ENCODE measurements around the gene ACSL1. TPM values are rescaled to one million over a fixed set of nuclear protein-coding genes. Genes with fewer than 3 reads are reported as not detected.

ACSL1 gene
- total and polyA plus RNA-seq, 7 experiments from 2014 or later, result 5.7 to 80.1 (median 11.5) TPM

- Histone ChIP-seq H3K27me3 (ENCODE audit: control insufficient read depth in 2 of 2, insufficient read depth in 2 of 2, low read length in 2 of 2) (no peaks in the 10 kb centered on the region), H3K4me1 (ENCODE audit: control insufficient read depth in 2 of 2, insufficient read depth in 2 of 2, low read length in 2 of 2) (peaks cover 5 to 14% of the 10 kb centered on the region in 2 donors), H3K27ac (ENCODE audit: low read depth, low read length) (no peak overlapping the region), H3K4me3 (ENCODE audit: low read length) (no peak overlapping the region), H3K36me3 (ENCODE audit: control insufficient read depth in 2 of 3, insufficient read depth in 3 of 3, low read length in 3 of 3) (peaks cover 0 to 20% (median 14%) of the 10 kb centered on the region in 3 experiments), H3K9me3 (ENCODE audit: control insufficient read depth in 2 of 3, low read length in 3 of 3) (no peaks in the 10 kb centered on the region)
- intact Hi-C loops (cut with micrococcal nuclease), result no loop called here
- H3K27me3 Mint-ChIP-seq, result no peaks in the 10 kb centered on the region
- H3K27ac Mint-ChIP-seq, result peak overlapping the region; percentile 3 to 87 (median 83)
- DNase-seq (peak in 5 of 9 donors; percentile 16 to 43 (median 28)), ATAC-seq (no peak)
- POLR2A ChIA-PET, result interaction anchor here (0.6 to 1.5 kb wide), 4 partner anchors 19 to 289 kb away, joined by 3 to 5 read pairs (median 4); partner anchors contain the start of genes CENPU and IRF2
- CTCF ChIA-PET, result interaction anchor here (0.5 to 2.2 kb wide), 2 partner anchors 17 to 480 kb away, joined by 3 to 10 read pairs; no protein-coding TSS in a partner anchor
- H3K36me3 Mint-ChIP-seq, result peaks cover 7 to 56% (median 47%) of the 10 kb centered on the region in 5 donors
- H3K4me1 Mint-ChIP-seq, result peaks cover 0 to 23% (median 20%) of the 10 kb centered on the region in 7 donors
- peak overlapping the region in 9 of 10 donors; percentile 1 to 62 (median 29) for H3K4me3 Mint-ChIP-seq
- peaks cover 0 to 2% (median 0%) of the 10 kb centered on the region in 11 donors for H3K9me3 Mint-ChIP-seq
Measured at GRCh38 chr4:184763150-184763780, 62.5 kb downstream of the ACSL1 start.

GRCh38 chr4:184762100-184762499 is 63.7 kb downstream of the ACSL1 start:
- peaks cover 0 to 18% (median 5%) of the 10 kb centered on the region in 3 experiments for H3K36me3 ChIP-seq (ENCODE audit: control insufficient read depth in 2 of 3, insufficient read depth in 3 of 3, low read length in 3 of 3)
- ChIA-PET CTCF (interaction anchor here (0.6 to 2.2 kb wide), 3 partner anchors 9 to 1236 kb away, joined by 3 to 10 read pairs (median 5); no protein-coding TSS in a partner anchor), POLR2A (interaction anchor here (0.7 to 1.4 kb wide), 2 partner anchors 112 to 288 kb away, joined by 4 read pairs; partner anchors contain the start of genes CASP3, IRF2 and PRIMPOL)
- Mint-ChIP-seq H3K4me1 (peaks cover 0 to 23% (median 20%) of the 10 kb centered on the region in 7 donors), H3K27ac (peak overlapping the region; percentile 83 to 94 (median 87)), H3K9me3 (peaks cover 0 to 2% (median 0%) of the 10 kb centered on the region in 11 donors), H3K36me3 (peaks cover 3 to 47% (median 37%) of the 10 kb centered on the region in 5 donors), H3K27me3 (no peaks in the 10 kb centered on the region), H3K4me3 (peak overlapping the region; percentile 6 to 78 (median 66))
- no peaks in the 10 kb centered on the region for H3K27me3 ChIP-seq (ENCODE audit: control insufficient read depth in 2 of 2, insufficient read depth in 2 of 2, low read length in 2 of 2)
- H3K4me3 ChIP-seq (ENCODE audit: low read length), result no peak overlapping the region
- H3K27ac ChIP-seq (ENCODE audit: low read depth, low read length), result peak overlapping the region; percentile 36
- ATAC-seq, result peak; percentile 96
- intact Hi-C loops (cut with micrococcal nuclease), result loop anchor here (1.0 kb wide), 7 partner anchors 16 to 494 kb away; partner anchors contain the start of genes CASP3 (in 2 of the 2), IRF2 (in 2 of the 2), PRIMPOL (in 2 of the 2) and CENPU (in 1 of the 2)
- DNase-seq, result peak in 8 of 9 donors; percentile 38 to 84 (median 75)
- H3K9me3 ChIP-seq (ENCODE audit: control insufficient read depth in 2 of 3, low read length in 3 of 3), result no peaks in the 10 kb centered on the region
- H3K4me1 ChIP-seq (ENCODE audit: control insufficient read depth in 2 of 2, insufficient read depth in 2 of 2, low read length in 2 of 2), result peaks cover 5 to 14% of the 10 kb centered on the region in 2 donors

- DNase-seq (no peak), ATAC-seq (no peak)
- Mint-ChIP-seq H3K36me3 (peaks cover 3 to 47% (median 31%) of the 10 kb centered on the region in 5 donors), H3K4me1 (peaks cover 0 to 23% (median 20%) of the 10 kb centered on the region in 7 donors), H3K27me3 (no peaks in the 10 kb centered on the region), H3K27ac (peak overlapping the region in 5 of 9 donors; percentile 8 to 83 (median 53)), H3K4me3 (no peak overlapping the region), H3K9me3 (peaks cover 0 to 2% (median 0%) of the 10 kb centered on the region in 11 donors)
- Histone ChIP-seq H3K4me3 (ENCODE audit: low read length) (no peak overlapping the region), H3K4me1 (ENCODE audit: control insufficient read depth in 2 of 2, insufficient read depth in 2 of 2, low read length in 2 of 2) (peaks cover 5 to 14% of the 10 kb centered on the region in 2 donors), H3K27me3 (ENCODE audit: control insufficient read depth in 2 of 2, insufficient read depth in 2 of 2, low read length in 2 of 2) (no peaks in the 10 kb centered on the region), H3K27ac (ENCODE audit: low read depth, low read length) (no peak overlapping the region), H3K9me3 (ENCODE audit: control insufficient read depth in 2 of 3, low read length in 3 of 3) (no peaks in the 10 kb centered on the region), H3K36me3 (ENCODE audit: control insufficient read depth in 2 of 3, insufficient read depth in 3 of 3, low read length in 3 of 3) (peaks cover 0 to 13% (median 0%) of the 10 kb centered on the region in 3 experiments)
- intact Hi-C loops (cut with micrococcal nuclease), result no loop called here
- CTCF ChIA-PET, result no interaction called here
- POLR2A ChIA-PET, result no interaction called here
Measured at GRCh38 chr4:184760681-184761080, 65.1 kb downstream of the ACSL1 start.

GRCh38 chr4:184757810-184758209 is 68.0 kb downstream of the ACSL1 start:
- Mint-ChIP-seq H3K4me3 (no peak overlapping the region), H3K36me3 (peaks cover 3 to 46% (median 30%) of the 10 kb centered on the region in 5 donors), H3K9me3 (peaks cover 0 to 2% (median 0%) of the 10 kb centered on the region in 11 donors), H3K4me1 (peaks cover 0 to 14% (median 11%) of the 10 kb centered on the region in 7 donors), H3K27ac (peak overlapping the region in 1 of 9 donors; percentile 16), H3K27me3 (no peaks in the 10 kb centered on the region)
- CTCF ChIA-PET, result interaction anchor here (0.6 kb wide), 1 partner anchor 491 kb away, joined by 4 read pairs; no protein-coding TSS in a partner anchor
- POLR2A ChIA-PET, result interaction anchor here (0.7 kb wide), 1 partner anchor 489 kb away, joined by 3 read pairs; no protein-coding TSS in a partner anchor
- H3K27me3 ChIP-seq (ENCODE audit: control insufficient read depth in 2 of 2, insufficient read depth in 2 of 2, low read length in 2 of 2), result no peaks in the 10 kb centered on the region
- peaks cover 0 to 12% (median 0%) of the 10 kb centered on the region in 3 experiments for H3K36me3 ChIP-seq (ENCODE audit: control insufficient read depth in 2 of 3, insufficient read depth in 3 of 3, low read length in 3 of 3)
- no peaks in the 10 kb centered on the region for H3K9me3 ChIP-seq (ENCODE audit: control insufficient read depth in 2 of 3, low read length in 3 of 3)
- peaks cover 5 to 7% of the 10 kb centered on the region in 2 donors for H3K4me1 ChIP-seq (ENCODE audit: control insufficient read depth in 2 of 2, insufficient read depth in 2 of 2, low read length in 2 of 2)
- intact Hi-C loops (cut with micrococcal nuclease), result no loop called here
- no peak overlapping the region for H3K4me3 ChIP-seq (ENCODE audit: low read length)
- H3K27ac ChIP-seq (ENCODE audit: low read depth, low read length), result no peak overlapping the region
- no peak for DNase-seq
- no peak for ATAC-seq

GRCh38 chr4:184756399-184756798 is 69.4 kb downstream of the ACSL1 start:
- Histone ChIP-seq H3K27ac (ENCODE audit: low read depth, low read length) (no peak overlapping the region), H3K27me3 (ENCODE audit: control insufficient read depth in 2 of 2, insufficient read depth in 2 of 2, low read length in 2 of 2) (no peaks in the 10 kb centered on the region), H3K9me3 (ENCODE audit: control insufficient read depth in 2 of 3, low read length in 3 of 3) (no peaks in the 10 kb centered on the region), H3K4me3 (ENCODE audit: low read length) (no peak overlapping the region), H3K4me1 (ENCODE audit: control insufficient read depth in 2 of 2, insufficient read depth in 2 of 2, low read length in 2 of 2) (peaks cover 0 to 2% of the 10 kb centered on the region in 2 donors), H3K36me3 (ENCODE audit: control insufficient read depth in 2 of 3, insufficient read depth in 3 of 3, low read length in 3 of 3) (peaks cover 0 to 12% (median 0%) of the 10 kb centered on the region in 3 experiments)
- peaks cover 0 to 4% (median under 1%) of the 10 kb centered on the region in 7 donors for H3K4me1 Mint-ChIP-seq
- ATAC-seq (no peak), DNase-seq (no peak)
- POLR2A ChIA-PET, result no interaction called here
- H3K9me3 Mint-ChIP-seq, result peaks cover 0 to 2% (median 0%) of the 10 kb centered on the region in 11 donors
- H3K36me3 Mint-ChIP-seq, result peaks cover 3 to 50% (median 29%) of the 10 kb centered on the region in 5 donors
- H3K4me3 Mint-ChIP-seq, result no peak overlapping the region
- CTCF ChIA-PET, result interaction anchor here (0.6 kb wide), 1 partner anchor 169 kb away, joined by 3 read pairs; no protein-coding TSS in a partner anchor
- intact Hi-C loops (cut with micrococcal nuclease), result no loop called here
- H3K27ac Mint-ChIP-seq, result no peak overlapping the region
- H3K27me3 Mint-ChIP-seq, result no peaks in the 10 kb centered on the region

- H3K27me3 ChIP-seq (ENCODE audit: control insufficient read depth in 2 of 2, insufficient read depth in 2 of 2, low read length in 2 of 2), result no peaks in the 10 kb centered on the region
- peaks cover 0 to 12% (median 0%) of the 10 kb centered on the region in 3 experiments for H3K36me3 ChIP-seq (ENCODE audit: control insufficient read depth in 2 of 3, insufficient read depth in 3 of 3, low read length in 3 of 3)
- Mint-ChIP-seq H3K27me3 (peaks cover 0 to 5% (median 0%) of the 10 kb centered on the region in 5 donors), H3K4me3 (no peak overlapping the region), H3K27ac (no peak overlapping the region), H3K9me3 (peaks cover 0 to 2% (median 0%) of the 10 kb centered on the region in 11 donors), H3K36me3 (peaks cover 3 to 48% (median 24%) of the 10 kb centered on the region in 5 donors), H3K4me1 (peaks cover 0 to 10% (median 0%) of the 10 kb centered on the region in 7 donors)
- no peak overlapping the region for H3K4me3 ChIP-seq (ENCODE audit: low read length)
- DNase-seq (no peak), ATAC-seq (no peak)
- no peak overlapping the region for H3K27ac ChIP-seq (ENCODE audit: low read depth, low read length)
- H3K4me1 ChIP-seq (ENCODE audit: control insufficient read depth in 2 of 2, insufficient read depth in 2 of 2, low read length in 2 of 2), result no peaks in the 10 kb centered on the region
- ChIA-PET CTCF (no interaction called here), POLR2A (no interaction called here)
- H3K9me3 ChIP-seq (ENCODE audit: control insufficient read depth in 2 of 3, low read length in 3 of 3), result no peaks in the 10 kb centered on the region
- intact Hi-C loops (cut with micrococcal nuclease), result no loop called here
Measured at GRCh38 chr4:184755278-184755677, 70.5 kb downstream of the ACSL1 start.

All from naive thymus-derived CD4-positive, alpha-beta T cell (primary cell).